K562 (cell line): Measurements from ENCODE around the gene FBN1. TPM values are rescaled to one million over a fixed set of nuclear protein-coding genes. Genes with fewer than 3 reads are reported as not detected.

Source experiments
- ATAC-seq: fragments of 200-7000 bp; cut with Tn5 transposase; 3 replicates; pipeline ENCODE4 v1.9.1; 2020; ENCODE audit warnings: moderate library complexity
- BruUV-seq: library from RNA; stranded (reverse); fragments of 400-500 nt; replicated peaks from 2 replicates; lab custom pipeline; 2021; lab: Mats Ljungman, UMichigan
- CTCF ChIA-PET: fragments of 300-600 bp; formaldehyde crosslinking; extraction: SDS; loops from one replicate; lab custom pipeline; 2021; ENCODE audit warnings: low intra/inter-chr PET ratio; lab: Yijun Ruan, JAX
- POLR2A ChIA-PET: fragments of 300-600, 350-650 bp; sonication (Branson Sonifier 250); formaldehyde crosslinking; extraction: SDS; loops from one replicate; lab custom pipeline; 2021; ENCODE audit warnings: antibody characterized with exemption, inconsistent platforms; lab: Yijun Ruan, JAX
- DNase-seq, 4 experiments: peaks; one replicate each; pipeline versions ENCODE4 v3.0.0 to v3.0.0-alpha.2; 2011 to 2018; ENCODE audit warnings: low spot score in 3 of 4, mixed read lengths in 3 of 4; ENCODE audit errors: extremely low read depth in 1 of 4
- FAIRE-seq: peaks from 2 replicates; lab custom pipeline; 2011; peaks lifted over from hg19 to GRCh38; lab: Jason Lieb, UNC
- H2AFZ ChIP-seq: 2 replicates; pipeline ENCODE4 v1.6.0; 2011; ENCODE audit warnings: low read depth, low read length, control low read depth, inconsistent platforms
- H3K27ac ChIP-seq: fragments of 200-600 bp; 3 replicates; pipeline ENCODE4 v1.8.0; 2011; ENCODE audit warnings: low read depth, mild to moderate bottlenecking, control low read depth, inconsistent platforms, low read length, moderate library complexity, mixed read lengths; ENCODE audit errors: extremely low read depth
- H3K27me3 ChIP-seq, 2 experiments: fragments of 300-600 bp in 1 of 2; 2 replicates in 1 of 2; 3 replicates in 1 of 2; pipeline versions ENCODE4 v1.6.0 to v1.8.0; 2011; ENCODE audit warnings: inconsistent platforms in 2 of 2, low read length in 2 of 2, mild to moderate bottlenecking in 1 of 2, mixed read lengths in 1 of 2, moderate library complexity in 1 of 2; ENCODE audit not compliant: control insufficient read depth in 2 of 2, insufficient read depth in 2 of 2
- H3K36me3 ChIP-seq: fragments of 300-600 bp; 3 replicates; pipeline ENCODE4 v1.8.0; 2011; ENCODE audit warnings: mild to moderate bottlenecking, low read length, inconsistent platforms; ENCODE audit not compliant: control insufficient read depth, insufficient read depth
- H3K4me1 ChIP-seq, 2 experiments: fragments of 200-600 bp in 1 of 2; replicated peaks in 1 of 2; 2 replicates in 1 of 2; 3 replicates in 1 of 2; pipeline versions ENCODE4 v1.5.1 to v1.8.0; 2011; ENCODE audit warnings: inconsistent platforms in 2 of 2, low read length in 2 of 2, mild to moderate bottlenecking in 1 of 2, mixed read lengths in 1 of 2, moderate library complexity in 1 of 2; ENCODE audit not compliant: control insufficient read depth in 2 of 2, insufficient read depth in 2 of 2
- H3K4me2 ChIP-seq: 2 replicates; pipeline ENCODE4 v1.6.1; 2011; ENCODE audit warnings: low read length, control low read depth, inconsistent platforms, mixed read lengths; ENCODE audit not compliant: insufficient read depth
- H3K4me3 ChIP-seq: fragments of 200-600 bp; sonication (generic), shearing (Covaris generic); 2 replicates; pipeline ENCODE4 v1.5.1; 2016; ENCODE audit warnings: control low read depth, inconsistent platforms
- H3K79me2 ChIP-seq: fragments of 200-600 bp; 3 replicates; pipeline ENCODE4 v1.8.0; 2011; ENCODE audit warnings: low read length, inconsistent platforms; ENCODE audit not compliant: control insufficient read depth, insufficient read depth
- H3K9ac ChIP-seq, 2 experiments: 2 replicates each; pipeline versions ENCODE4 v1.6.0 to v1.6.1; 2011; ENCODE audit warnings: low read depth in 2 of 2, low read length in 2 of 2, control low read depth in 1 of 2, inconsistent platforms in 1 of 2, mild to moderate bottlenecking in 1 of 2, mixed read lengths in 1 of 2; ENCODE audit not compliant: insufficient read depth in 1 of 2
- H3K9me1 ChIP-seq: one replicate; pipeline ENCODE4 v1.6.0; 2011; ENCODE audit warnings: inconsistent platforms, mild to moderate bottlenecking, low read length, moderate library complexity; ENCODE audit not compliant: control insufficient read depth, insufficient read depth
- H3K9me3 ChIP-seq: replicated peaks from 2 replicates; pipeline ENCODE4 v1.5.1; 2011; ENCODE audit warnings: low read depth, low read length, inconsistent platforms; ENCODE audit not compliant: control insufficient read depth, insufficient read depth
- H4K20me1 ChIP-seq: replicated peaks from 2 replicates; pipeline ENCODE4 v1.6.1; 2011; ENCODE audit warnings: low read length, inconsistent platforms, mixed read lengths; ENCODE audit not compliant: control insufficient read depth, insufficient read depth
- ARID1B ChIP-seq: fragments of 450-650 bp; IDR thresholded peaks from 2 replicates; pipeline ENCODE4 v1.6.1; 2016; ENCODE audit warnings: antibody characterized with exemption, mild to moderate bottlenecking, inconsistent platforms
- CHD7 ChIP-seq: fragments of 200-600 bp; sonication (generic); IDR thresholded peaks from one replicate; pipeline ENCODE4 v1.6.1; 2012; ENCODE audit warnings: mild to moderate bottlenecking, low read depth, low read length, inconsistent platforms
- MAZ ChIP-seq, 2 experiments: fragments of 450-650 bp in 1 of 2; sonication (generic) in 1 of 2; formaldehyde crosslinking; IDR thresholded peaks in 1 of 2; conservative IDR thresholded peaks in 1 of 2; 2 replicates each; pipeline versions ENCODE4 v1.4.0 to v1.5.0; 2020; ENCODE audit warnings: mild to moderate bottlenecking in 1 of 2, missing genetic modification reagents in 1 of 2
- PHF8 ChIP-seq: fragments of 200-600 bp; sonication (generic); IDR thresholded peaks from 2 replicates; pipeline ENCODE4 v1.6.1; 2012; ENCODE audit warnings: mixed run types, mild to moderate bottlenecking, inconsistent platforms, low read length, moderate library complexity, borderline replicate concordance
- ZNF609 ChIP-seq: sonication (generic); formaldehyde crosslinking; IDR thresholded peaks from 2 replicates; pipeline ENCODE4 v1.8.1; 2023; ENCODE audit warnings: missing genetic modification reagents, mild to moderate bottlenecking, borderline replicate concordance
- ZNF707 ChIP-seq: fragments of 250-450 bp; sonication (Bioruptor Pico); conservative IDR thresholded peaks from 2 replicates; pipeline ENCODE4 v1.8.0; 2022; ENCODE audit warnings: inconsistent platforms, mild to moderate bottlenecking, moderate library complexity
- WGBS: fragments of 100-300 bp; shearing (Covaris generic); methylation state at CpG from one replicate; pipeline ENCODE4 v1.1.6; 2016; ENCODE audit warnings: low coverage, mixed read lengths; ENCODE audit not compliant: insufficient coverage; ENCODE audit errors: missing lambda C conversion rate; 5-methylcytosine and 5-hydroxymethylcytosine counted together
- in situ Hi-C: fragments of 300-500 bp; cut with MboI; formaldehyde crosslinking; loops from 4 replicates; pipeline ENCODE4 v1.15.0; 2018; ENCODE audit warnings: inconsistent platforms, mixed read lengths
- intact Hi-C: fragments of 100-400 bp; cut with micrococcal nuclease; formaldehyde crosslinking; loops from 2 replicates; pipeline ENCODE4 v1.14.2; 2022
- polyA plus RNA-seq, 8 experiments: library from polyadenylated mRNA; depleted of rRNA in 4 of 8; stranded (reverse) in 5 of 8; unstranded in 3 of 8; fragments of >200 nt; fragmentation: Nextera tagmentation in 2 of 8; fragmentation: Illumina TruSeq in 1 of 8; extraction: Ambion mirVana in 2 of 8; extraction: Trizol in 1 of 8; gene quantifications; 2 replicates each; pipeline versions ENCODE4 v1.2.1 to v1.2.3, GENCODE V29; 2011 to 2014; ENCODE audit warnings: inconsistent platforms in 1 of 8, missing spikeins in 1 of 8
- total RNA-seq, 7 experiments: library from RNA; depleted of rRNA in 6 of 7; stranded (reverse); fragments of >200 nt in 6 of 7; fragmentation: Illumina TruSeq in 2 of 7; extraction: Trizol in 2 of 7; gene quantifications; 2 replicates each; pipeline versions ENCODE4 v1.2.1 to v1.2.3, GENCODE V29; 2011 to 2021; ENCODE audit warnings: low replicate concordance in 1 of 7

The FBN1 gene
- total and polyA plus RNA-seq, 9 of the 15 experiments (the other 6 are each of a cell fraction or from before 2014, with no cell fraction given): 0.15 to 1.2 (median 0.60) TPM

GRCh38 chr15:48470096-48470495 is 175.4 kb downstream of the FBN1 start:
- H3K9me3 ChIP-seq: no peaks in the 10 kb centered on the region
- H3K27me3 ChIP-seq: no peaks in the 10 kb centered on the region
- H3K27ac ChIP-seq: no peak overlapping the region
- no peaks in the 10 kb centered on the region for H3K4me1 ChIP-seq
- POLR2A ChIA-PET: no interaction called here
- DNase-seq (no peak), FAIRE-seq (no peak), ATAC-seq (no peak)
- H3K4me2 ChIP-seq: no peak overlapping the region
- no peak overlapping the region for H3K9ac ChIP-seq
- no TSS peak for BruUV-seq
- WGBS: 2% methylated on average over 4 of the region's 4 CpGs
- intact Hi-C loops: no loop called here
- no peaks in the 10 kb centered on the region for H3K79me2 ChIP-seq
- no peaks in the 10 kb centered on the region for H4K20me1 ChIP-seq
- in situ Hi-C loops: no loop called here
- no peak overlapping the region for H3K4me3 ChIP-seq
- no peaks in the 10 kb centered on the region for H3K36me3 ChIP-seq
- no peak overlapping the region for H2AFZ ChIP-seq
- CTCF ChIA-PET: no interaction called here
- no peaks in the 10 kb centered on the region for H3K9me1 ChIP-seq
- no peak for TF ChIP-seq ZNF609
- no peak for TF ChIP-seq ARID1B
- TF ChIP-seq ZNF707 (CRISPR knock-in tag): no peak
- TF ChIP-seq MAZ (CRISPR knock-in tag; conservative IDR thresholded peaks at IDR 0.05 in 1 of 2, IDR thresholded peaks at IDR 0.05 in 1 of 2): no peak
- no peak for TF ChIP-seq PHF8
- no peak for TF ChIP-seq CHD7
